Stimulated activated CD8-positive, alpha-beta memory T cell treated with anti-CD3 and anti-CD28 coated beads, Interleukin-4, amount 100 ng/mL, for 48 hours (primary cell): ENCODE measurements around the gene BMP7.
"Not testable (repeated sequence)": the region's sequence is repeated elsewhere in the genome, so short reads cannot be mapped to it uniquely, and the experiment has no call there.

Experiments
- DNase-seq: peaks from one replicate; pipeline ENCODE4 v3.0.0-alpha.2; 2020

Gene BMP7

GRCh38 chr20:57248132-57248797 lies 18.2 kb downstream of the BMP7 start:
- no peak for DNase-seq

- no peak for DNase-seq
Measured at GRCh38 chr20:57247292-57247965, 19.0 kb downstream of the BMP7 start.

GRCh38 chr20:57245997-57246396 lies 20.4 kb downstream of the BMP7 start:
- no peak for DNase-seq

- no peak for DNase-seq
Measured at GRCh38 chr20:57244627-57245214, 21.7 kb downstream of the BMP7 start.

- no peak for DNase-seq
Measured at GRCh38 chr20:57244221-57244585, 22.2 kb downstream of the BMP7 start.

GRCh38 chr20:57243480-57244220 lies 22.8 kb downstream of the BMP7 start:
- DNase-seq = no peak

- DNase-seq = no peak
Measured at GRCh38 chr20:57242414-57242813, 24.0 kb downstream of the BMP7 start.

- DNase-seq = no peak
Measured at GRCh38 chr20:57241363-57241991, 25.0 kb downstream of the BMP7 start.

- DNase-seq = no peak
Measured at GRCh38 chr20:57240581-57241362, 25.7 kb downstream of the BMP7 start.

GRCh38 chr20:57239725-57240124 lies 26.7 kb downstream of the BMP7 start:
- DNase-seq = not testable (repeated sequence)

- DNase-seq = not testable (repeated sequence)
Measured at GRCh38 chr20:57239324-57239723, 27.1 kb downstream of the BMP7 start.

GRCh38 chr20:57238089-57238488 lies 28.4 kb downstream of the BMP7 start:
- no peak for DNase-seq

GRCh38 chr20:57237585-57237953 lies 28.9 kb downstream of the BMP7 start:
- no peak for DNase-seq

GRCh38 chr20:57236813-57237584 lies 29.4 kb downstream of the BMP7 start:
- no peak for DNase-seq

- no peak for DNase-seq
Measured at GRCh38 chr20:57234556-57235251, 31.7 kb downstream of the BMP7 start.

GRCh38 chr20:57231951-57232428 lies 34.5 kb downstream of the BMP7 start:
- no peak for DNase-seq

GRCh38 chr20:57231161-57231560 lies 35.3 kb downstream of the BMP7 start:
- no peak for DNase-seq

GRCh38 chr20:57230247-57230646 lies 36.2 kb downstream of the BMP7 start:
- no peak for DNase-seq

- no peak for DNase-seq
Measured at GRCh38 chr20:57229490-57229889, 37.0 kb downstream of the BMP7 start.

GRCh38 chr20:57225830-57226229 lies 40.6 kb downstream of the BMP7 start:
- no peak for DNase-seq

- DNase-seq = no peak
Measured at GRCh38 chr20:57225197-57225733, 41.2 kb downstream of the BMP7 start.
